Measurements from ENCODE around the gene GRK3. TPM values are rescaled to one million over a fixed set of nuclear protein-coding genes. Genes with fewer than 3 reads are reported as not detected.
"Not testable (repeated sequence)": the region's sequence is repeated elsewhere in the genome, so short reads cannot be mapped to it uniquely, and the experiment has no call there.

Gene GRK3
- total RNA-seq, 2 experiments from 2014 or later = 27.6 to 29.4 TPM

GRCh38 chr22:25561927-25562326 is 2.5 kb upstream of the GRK3 start:
- peaks cover 44% of the 10 kb centered on the region for H3K4me1 Mint-ChIP-seq
- H3K4me3 Mint-ChIP-seq, H3K36me3 Mint-ChIP-seq, H3K27me3 Mint-ChIP-seq, H3K9me3 Mint-ChIP-seq, DNase-seq: not testable (repeated sequence)
- H3K27ac Mint-ChIP-seq = peak overlapping the region; percentile 76

GRCh38 chr22:25562966-25563760 is 1.3 kb upstream of the GRK3 start:
- H3K36me3 Mint-ChIP-seq, H3K27me3 Mint-ChIP-seq, DNase-seq, H3K9me3 Mint-ChIP-seq: not testable (repeated sequence)
- H3K4me3 Mint-ChIP-seq = peak overlapping the region; percentile 95
- peak overlapping the region; percentile 98 for H3K27ac Mint-ChIP-seq
- H3K4me1 Mint-ChIP-seq = peaks cover 54% of the 10 kb centered on the region

GRCh38 chr22:25563761-25564319 is 635 bp upstream of the GRK3 start:
- Mint-ChIP-seq H3K4me1 (peaks cover 56% of the 10 kb centered on the region), H3K9me3 (peaks cover 3% of the 10 kb centered on the region)
- DNase-seq = peak; percentile 39

GRCh38 chr22:25564979-25565677 is 653 bp downstream of the GRK3 start:
- Mint-ChIP-seq H3K4me3 (peak overlapping the region; percentile 96), H3K36me3 (peaks cover 8% of the 10 kb centered on the region), H3K4me1 (peaks cover 56% of the 10 kb centered on the region), H3K27me3 (peaks cover 4% of the 10 kb centered on the region), H3K9me3 (peaks cover 3% of the 10 kb centered on the region), H3K27ac (peak overlapping the region; percentile 81)
- peak; percentile 47 for DNase-seq

More at GRCh38 chr22:25563761-25564319, 635 bp upstream of the GRK3 start:
- peak overlapping the region; percentile 98 for H3K27ac Mint-ChIP-seq
- H3K27me3 Mint-ChIP-seq = peaks cover 4% of the 10 kb centered on the region
- peaks cover 6% of the 10 kb centered on the region for H3K36me3 Mint-ChIP-seq
- peak overlapping the region; percentile 95 for H3K4me3 Mint-ChIP-seq

GRCh38 chr22:25566186-25566897 is 1.9 kb downstream of the GRK3 start:
- peaks cover 3% of the 10 kb centered on the region for H3K9me3 Mint-ChIP-seq
- H3K4me1 Mint-ChIP-seq = peaks cover 53% of the 10 kb centered on the region
- peaks cover 10% of the 10 kb centered on the region for H3K36me3 Mint-ChIP-seq
- DNase-seq = no peak
- H3K27ac Mint-ChIP-seq = no peak overlapping the region
- H3K27me3 Mint-ChIP-seq = peaks cover 4% of the 10 kb centered on the region
- peak overlapping the region; percentile 96 for H3K4me3 Mint-ChIP-seq

GRCh38 chr22:25566898-25567235 is 2.4 kb downstream of the GRK3 start:
- peaks cover 11% of the 10 kb centered on the region for H3K36me3 Mint-ChIP-seq
- H3K4me3 Mint-ChIP-seq = peak overlapping the region; percentile 42
- no peaks in the 10 kb centered on the region for H3K9me3 Mint-ChIP-seq
- H3K27me3 Mint-ChIP-seq = peaks cover 4% of the 10 kb centered on the region
- no peak for DNase-seq
- no peak overlapping the region for H3K27ac Mint-ChIP-seq
- peaks cover 51% of the 10 kb centered on the region for H3K4me1 Mint-ChIP-seq

- H3K36me3 Mint-ChIP-seq = peaks cover 14% of the 10 kb centered on the region
- peaks cover 50% of the 10 kb centered on the region for H3K4me1 Mint-ChIP-seq
- DNase-seq = no peak
- H3K4me3 Mint-ChIP-seq = peak overlapping the region; percentile 42
- H3K27ac Mint-ChIP-seq = no peak overlapping the region
- peaks cover 4% of the 10 kb centered on the region for H3K27me3 Mint-ChIP-seq
- H3K9me3 Mint-ChIP-seq = no peaks in the 10 kb centered on the region
These were observed 2.8 kb downstream of the GRK3 start for GRCh38 chr22:25567251-25567675.

GRCh38 chr22:25568066-25568465 is 3.6 kb downstream of the GRK3 start:
- not testable (repeated sequence) for H3K4me3 Mint-ChIP-seq, H3K27ac Mint-ChIP-seq, H3K27me3 Mint-ChIP-seq, DNase-seq, H3K9me3 Mint-ChIP-seq
- Mint-ChIP-seq H3K4me1 (peaks cover 52% of the 10 kb centered on the region), H3K36me3 (peaks cover 17% of the 10 kb centered on the region)

- peaks cover 4% of the 10 kb centered on the region for H3K27me3 Mint-ChIP-seq
- peaks cover 17% of the 10 kb centered on the region for H3K36me3 Mint-ChIP-seq
- peaks cover 42% of the 10 kb centered on the region for H3K4me1 Mint-ChIP-seq
- H3K27ac Mint-ChIP-seq = no peak overlapping the region
- DNase-seq = no peak
- no peak overlapping the region for H3K4me3 Mint-ChIP-seq
- H3K9me3 Mint-ChIP-seq = no peaks in the 10 kb centered on the region
These were observed 4.9 kb downstream of the GRK3 start for GRCh38 chr22:25569361-25569760.

- Mint-ChIP-seq H3K4me1 (peaks cover 42% of the 10 kb centered on the region), H3K27me3 (peaks cover 4% of the 10 kb centered on the region), H3K27ac (no peak overlapping the region), H3K9me3 (no peaks in the 10 kb centered on the region), H3K4me3 (no peak overlapping the region), H3K36me3 (peaks cover 17% of the 10 kb centered on the region)
- no peak for DNase-seq
These were observed 5.5 kb downstream of the GRK3 start for GRCh38 chr22:25569983-25570382.

GRCh38 chr22:25570486-25570885 is 6.0 kb downstream of the GRK3 start:
- no peak overlapping the region for H3K4me3 Mint-ChIP-seq
- H3K27ac Mint-ChIP-seq = no peak overlapping the region
- no peaks in the 10 kb centered on the region for H3K9me3 Mint-ChIP-seq
- H3K4me1 Mint-ChIP-seq = peaks cover 42% of the 10 kb centered on the region
- peaks cover 4% of the 10 kb centered on the region for H3K27me3 Mint-ChIP-seq
- peaks cover 15% of the 10 kb centered on the region for H3K36me3 Mint-ChIP-seq
- DNase-seq = no peak

GRCh38 chr22:25571969-25572707 is 7.7 kb downstream of the GRK3 start:
- peaks cover 10% of the 10 kb centered on the region for H3K36me3 Mint-ChIP-seq
- not testable (repeated sequence) for H3K27me3 Mint-ChIP-seq, H3K9me3 Mint-ChIP-seq, DNase-seq, H3K4me3 Mint-ChIP-seq
- H3K27ac Mint-ChIP-seq = peak overlapping the region; percentile 30
- peaks cover 27% of the 10 kb centered on the region for H3K4me1 Mint-ChIP-seq

GRCh38 chr22:25572708-25573171 is 8.3 kb downstream of the GRK3 start:
- no peak for DNase-seq
- Mint-ChIP-seq H3K27me3 (no peaks in the 10 kb centered on the region), H3K9me3 (no peaks in the 10 kb centered on the region), H3K4me1 (peaks cover 21% of the 10 kb centered on the region), H3K36me3 (peaks cover 10% of the 10 kb centered on the region), H3K4me3 (no peak overlapping the region), H3K27ac (peak overlapping the region; percentile 30)

GRCh38 chr22:25573841-25574240 is 9.4 kb downstream of the GRK3 start:
- Mint-ChIP-seq H3K4me3 (no peak overlapping the region), H3K27me3 (no peaks in the 10 kb centered on the region), H3K36me3 (peaks cover 16% of the 10 kb centered on the region), H3K4me1 (peaks cover 17% of the 10 kb centered on the region), H3K27ac (no peak overlapping the region), H3K9me3 (no peaks in the 10 kb centered on the region)
- no peak for DNase-seq

Measured in activated naive CD8-positive, alpha-beta T cell treated with anti-CD3 and anti-CD28 coated beads for 36 hours (primary cell).